Heart left ventricle (tissue), 16 donors: Measurements from ENCODE around the gene IDH3G. TPM values are rescaled to one million over a fixed set of nuclear protein-coding genes. Genes with fewer than 3 reads are reported as not detected.

Experiments used
- ATAC-seq, 4 donors: fragments of 200-7000 bp; cut with Tn5 transposase; one replicate each; pipeline ENCODE4 v1.9.1; 2020 to 2022; ENCODE audit warnings: moderate library complexity in 4 of 4, mild to moderate bottlenecking in 3 of 4, moderate number of reproducible peaks in 1 of 4
- DNase-seq, 5 donors: peaks; one replicate each; pipeline ENCODE4 v3.0.0-alpha.2; 2020
- H3K27ac ChIP-seq, 12 donors: fragments of 200-600 bp; sonication (generic) in 4 of 12; one replicate each; pipeline versions ENCODE4 v1.5.0 to v1.8.0; 2016 to 2022; ENCODE audit warnings: mild to moderate bottlenecking in 2 of 12
- H3K27me3 ChIP-seq, 9 donors: fragments of 200-600 bp; sonication (generic) in 2 of 9; one replicate each; pipeline versions ENCODE4 v1.5.1 to v1.8.0; 2016 to 2022; ENCODE audit warnings: mild to moderate bottlenecking in 3 of 9
- H3K36me3 ChIP-seq, 9 donors: fragments of 200-600 bp; sonication (generic) in 2 of 9; one replicate each; pipeline versions ENCODE4 v1.5.0 to v1.8.0; 2018 to 2022; ENCODE audit warnings: mild to moderate bottlenecking in 2 of 9
- H3K4me1 ChIP-seq, 12 donors: fragments of 200-600 bp; sonication (generic) in 4 of 12; one replicate each; pipeline versions ENCODE4 v1.5.0 to v1.8.0; 2016 to 2022; ENCODE audit warnings: mild to moderate bottlenecking in 3 of 12
- H3K4me3 ChIP-seq, 12 donors: fragments of 200-600 bp; sonication (generic) in 4 of 12; one replicate each; pipeline versions ENCODE4 v1.5.0 to v1.8.0; 2017 to 2022; ENCODE audit warnings: mild to moderate bottlenecking in 9 of 12, moderate library complexity in 4 of 12
- H3K9me3 ChIP-seq, 12 donors: fragments of 200-600 bp; sonication (generic) in 4 of 12; one replicate each; pipeline versions ENCODE4 v1.5.0 to v1.8.0; 2016 to 2022; ENCODE audit warnings: mild to moderate bottlenecking in 1 of 12
- POLR2A ChIP-seq, 2 donors: fragments of 450-650 bp; IDR thresholded peaks; one replicate each; pipeline ENCODE4 v1.6.1; 2017; ENCODE audit warnings: antibody characterized with exemption in 2 of 2, mild to moderate bottlenecking in 2 of 2, moderate library complexity in 2 of 2
- WGBS, 4 donors: extraction: QIAGEN DNeasy Blood & Tissue Kit in 2 of 4; methylation state at CpG; one replicate each; pipeline versions ENCODE4 v1.1.5 to v1.1.7; 2013 to 2018; 5-methylcytosine and 5-hydroxymethylcytosine counted together
- intact Hi-C, 10 donors: fragments of 100-400 bp; cut with DNase I; formaldehyde crosslinking; loops; one replicate each; pipeline versions ENCODE4 v1.11.1 to v1.14.2; 2022
- polyA plus RNA-seq, 2 donors: library from polyadenylated mRNA; stranded (reverse); fragments of 200-250 nt; gene quantifications; one replicate each; pipeline ENCODE4 v1.2.3, GENCODE V29; 2013
- total RNA-seq, 9 donors: library from RNA; depleted of rRNA in 2 of 9; stranded (reverse); fragments of >200 nt in 2 of 9; fragmentation: NEBNext Ultra II Directional in 3 of 9; extraction: Animal tissue kit (Norgen Biotek cat#: 25700) in 3 of 9; gene quantifications; one replicate each; pipeline versions ENCODE4 v1.1.0 to v1.2.4, GENCODE V29; 2016 to 2023
- TF ChIP-seq, protein P1 (sequence below), 12 donors: fragments of 200-600 bp; sonication (generic) in 4 of 12; IDR thresholded peaks; one replicate each; pipeline versions ENCODE4 v1.5.0 to v1.8.0; 2018 to 2022; ENCODE audit warnings: antibody characterized with exemption in 12 of 12, mild to moderate bottlenecking in 5 of 12
- donor health status: ischemic (EF 13 %, LVEDD 7.1; RV severe dilation, severe dysfunction).
- donor health status: healthy with polysubstance abuse.
- donor health status: DM: no; HTN: yes; CAD: no.
- donor health status: DM: no; HTN: no; CAD: no.
- donor health status: ischemic (EF 25% LVEDD 6.9; RV normal size, moderate dysfunction).
- donor health status: ischemic (EF 25% LVEDD 5.7; RV mildly dilated, moderate dysfunction).
- donor health status: healthy.
- donor health status: DM: yes; HTN: yes; CAD: no.
- donor health status: ischemic (EF 35%, LVEDD 5.7; RV mildly dilated, moderate dysfunction).
- donor health status: nonischemic (EF 11% LVEDD 7.7; RV severe dilation, severe dysfunction).
- donor health status: DM: yes; HTN: yes; CAD: no.
- donor health status: PGD.
- donor health status: ischemic (EF 29% LVEDD 5.4; RV normal size, mild dysfunction).
- donor health status: nonischemic (EF 23%, LVEDD 6.1; RV moderate dilation, normal function).

The IDH3G gene
- total and polyA plus RNA-seq, 11 donors: 58.1 to 162 (median 71.4) TPM

DNA sequence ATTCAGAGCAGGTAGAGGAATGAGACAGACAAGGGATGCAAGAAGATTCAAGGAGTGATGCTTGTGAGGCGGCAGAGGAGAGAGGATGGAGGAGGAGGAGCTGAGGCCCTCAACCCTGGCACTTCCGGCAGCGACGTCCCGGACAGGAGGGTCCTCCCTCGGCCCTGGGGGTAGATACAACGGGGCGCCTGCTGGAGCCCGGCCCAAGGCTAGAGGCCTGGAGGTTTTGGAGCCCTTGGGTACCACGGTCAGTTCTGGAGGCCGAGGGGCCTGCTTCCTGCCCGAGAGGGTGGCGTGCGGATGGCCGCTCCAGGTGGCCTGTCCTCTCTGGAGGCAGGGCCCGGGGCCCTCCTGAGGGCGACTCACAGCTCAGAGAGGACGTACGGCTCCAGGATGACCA is 13.8 kb upstream of the IDH3G start:
- TF ChIP-seq POLR2A (IDR thresholded peaks at IDR 0.05): no peak
- TF ChIP-seq, protein P1, sequence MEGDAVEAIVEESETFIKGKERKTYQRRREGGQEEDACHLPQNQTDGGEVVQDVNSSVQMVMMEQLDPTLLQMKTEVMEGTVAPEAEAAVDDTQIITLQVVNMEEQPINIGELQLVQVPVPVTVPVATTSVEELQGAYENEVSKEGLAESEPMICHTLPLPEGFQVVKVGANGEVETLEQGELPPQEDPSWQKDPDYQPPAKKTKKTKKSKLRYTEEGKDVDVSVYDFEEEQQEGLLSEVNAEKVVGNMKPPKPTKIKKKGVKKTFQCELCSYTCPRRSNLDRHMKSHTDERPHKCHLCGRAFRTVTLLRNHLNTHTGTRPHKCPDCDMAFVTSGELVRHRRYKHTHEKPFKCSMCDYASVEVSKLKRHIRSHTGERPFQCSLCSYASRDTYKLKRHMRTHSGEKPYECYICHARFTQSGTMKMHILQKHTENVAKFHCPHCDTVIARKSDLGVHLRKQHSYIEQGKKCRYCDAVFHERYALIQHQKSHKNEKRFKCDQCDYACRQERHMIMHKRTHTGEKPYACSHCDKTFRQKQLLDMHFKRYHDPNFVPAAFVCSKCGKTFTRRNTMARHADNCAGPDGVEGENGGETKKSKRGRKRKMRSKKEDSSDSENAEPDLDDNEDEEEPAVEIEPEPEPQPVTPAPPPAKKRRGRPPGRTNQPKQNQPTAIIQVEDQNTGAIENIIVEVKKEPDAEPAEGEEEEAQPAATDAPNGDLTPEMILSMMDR (IDR thresholded peaks at IDR 0.05): no peak
- intact Hi-C loops: no loop called here
- WGBS, 4 donors: 86 to 96% (median 93%) methylated on average over 18 to 19 of the region's 19 CpGs
- H3K4me1 ChIP-seq: no peaks in the 10 kb centered on the region
- no peak overlapping the region for H3K4me3 ChIP-seq
- no peak overlapping the region for H3K27ac ChIP-seq
- DNase-seq (no peak), ATAC-seq (no peak)
- no peaks in the 10 kb centered on the region for H3K36me3 ChIP-seq
- H3K27me3 ChIP-seq: peaks cover 0 to 4% (median 0%) of the 10 kb centered on the region in 9 donors
- H3K9me3 ChIP-seq: peaks cover 0 to 8% (median 0%) of the 10 kb centered on the region in 12 donors

DNA sequence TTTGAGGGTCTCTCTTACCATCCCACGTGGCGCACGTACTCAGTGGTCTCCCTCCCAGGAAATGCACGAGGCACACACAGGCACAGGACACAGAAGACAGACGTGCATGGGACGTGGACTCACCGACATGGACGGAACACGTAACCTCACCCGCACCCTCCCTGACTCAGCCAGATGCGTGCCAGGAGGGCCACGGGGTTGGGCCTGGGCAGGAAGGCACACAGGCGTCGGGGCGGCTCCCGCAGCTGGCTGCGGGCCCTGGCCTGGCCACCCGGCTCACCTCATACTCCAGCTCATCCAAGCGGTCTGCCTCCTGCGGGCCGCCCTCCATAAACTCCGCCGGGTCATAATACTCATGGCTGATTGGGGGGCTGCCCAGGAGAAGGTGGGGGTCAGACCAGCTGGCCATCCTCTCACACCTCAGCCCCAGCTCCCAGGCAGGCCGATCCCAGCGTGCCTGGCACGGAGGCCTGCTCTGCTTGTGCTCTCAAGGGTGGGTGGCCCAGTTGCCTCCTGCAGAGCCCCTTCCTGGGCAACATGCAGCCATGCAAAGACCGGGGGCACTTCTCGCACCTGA is 12.9 kb upstream of the IDH3G start:
- 93 to 95% (median 94%) methylated on average over 18 to 28 of the region's 28 CpGs for WGBS, 4 donors
- intact Hi-C loops: no loop called here
- Histone ChIP-seq H3K27ac (no peak overlapping the region), H3K9me3 (peaks cover 0 to 8% (median 0%) of the 10 kb centered on the region in 12 donors), H3K4me3 (no peak overlapping the region), H3K27me3 (peaks cover 0 to 4% (median 0%) of the 10 kb centered on the region in 9 donors), H3K36me3 (no peaks in the 10 kb centered on the region), H3K4me1 (no peaks in the 10 kb centered on the region)
- no peak for ATAC-seq
- no peak for DNase-seq
- no peak for TF ChIP-seq POLR2A (IDR thresholded peaks at IDR 0.05)
- TF ChIP-seq, protein P1 (IDR thresholded peaks at IDR 0.05): no peak

DNA sequence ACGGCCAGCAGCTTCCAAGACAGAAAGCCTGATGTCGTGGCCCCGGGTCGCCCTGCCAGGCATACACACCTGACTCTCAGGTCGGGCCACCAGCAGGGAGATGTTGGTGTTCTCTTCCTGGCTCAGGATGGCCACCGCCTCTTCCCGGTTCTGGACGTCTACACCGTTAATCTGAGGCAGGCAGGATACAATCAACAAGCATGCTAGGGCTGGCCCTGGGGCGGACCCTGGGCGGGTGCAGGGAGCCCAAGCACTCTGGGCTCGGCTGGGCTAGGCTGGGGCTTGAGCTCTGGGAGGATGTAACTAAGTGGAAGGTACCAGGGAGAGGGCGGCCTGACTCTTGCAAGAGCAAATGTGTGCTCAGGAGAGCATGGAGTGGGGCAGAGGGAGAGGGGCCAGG is 11.3 kb upstream of the IDH3G start:
- TF ChIP-seq, protein P1 (IDR thresholded peaks at IDR 0.05): no peak
- DNase-seq (no peak), ATAC-seq (no peak)
- Histone ChIP-seq H3K4me3 (no peak overlapping the region), H3K27ac (no peak overlapping the region), H3K4me1 (no peaks in the 10 kb centered on the region), H3K9me3 (peaks cover 0 to 8% (median 0%) of the 10 kb centered on the region in 12 donors), H3K36me3 (no peaks in the 10 kb centered on the region), H3K27me3 (peaks cover 0 to 4% (median 0%) of the 10 kb centered on the region in 9 donors)
- intact Hi-C loops: no loop called here
- 80 to 93% (median 91%) methylated on average over 12 to 13 of the region's 13 CpGs for whole genome bisulfite sequencing, 4 donors

DNA sequence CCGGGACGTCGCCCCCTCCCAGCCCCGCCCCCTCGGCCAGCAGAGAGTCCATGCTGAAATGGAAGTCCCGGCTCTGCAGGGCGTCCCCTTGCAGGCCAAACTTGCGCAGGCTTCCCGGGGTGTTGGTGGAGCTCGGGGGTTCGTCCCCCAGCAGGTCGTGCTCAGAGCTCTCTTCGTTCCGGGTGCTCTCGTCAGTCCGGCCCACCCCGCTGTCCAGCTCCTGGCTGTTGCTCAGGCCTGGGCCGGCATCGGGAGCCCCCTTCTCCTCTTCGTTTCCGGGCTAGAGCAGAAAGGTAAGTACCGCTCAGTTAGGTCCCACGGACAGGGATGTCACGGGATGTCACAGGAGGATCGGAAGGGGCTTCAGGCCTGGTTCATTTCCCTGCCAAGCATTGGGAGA is 10.4 kb upstream of the IDH3G start:
- Histone ChIP-seq H3K27ac (no peak overlapping the region), H3K4me3 (no peak overlapping the region), H3K36me3 (no peaks in the 10 kb centered on the region), H3K27me3 (no peaks in the 10 kb centered on the region), H3K9me3 (peaks cover 0 to 8% (median 0%) of the 10 kb centered on the region in 12 donors), H3K4me1 (no peaks in the 10 kb centered on the region)
- TF ChIP-seq POLR2A (IDR thresholded peaks at IDR 0.05): no peak
- TF ChIP-seq, protein P1 (IDR thresholded peaks at IDR 0.05): no peak
- DNase-seq (no peak), ATAC-seq (no peak)
- intact Hi-C loops: no loop called here
- WGBS, 4 donors: 94 to 96% (median 94%) methylated on average over 21 to 25 of the region's 25 CpGs
